HG03064 (cell line): ENCODE measurements around the gene MYL9.
"Not testable (repeated sequence)": the region's sequence is repeated elsewhere in the genome, so short reads cannot be mapped to it uniquely, and the experiment has no call there.

Experiments used
- ATAC-seq: cut with Tn5 transposase; IDR thresholded peaks from one replicate; pipeline ENCODE4 v1.9.1; 2021; ENCODE audit warnings: low read depth; ENCODE audit not compliant: unreplicated experiment

Gene MYL9

DNA sequence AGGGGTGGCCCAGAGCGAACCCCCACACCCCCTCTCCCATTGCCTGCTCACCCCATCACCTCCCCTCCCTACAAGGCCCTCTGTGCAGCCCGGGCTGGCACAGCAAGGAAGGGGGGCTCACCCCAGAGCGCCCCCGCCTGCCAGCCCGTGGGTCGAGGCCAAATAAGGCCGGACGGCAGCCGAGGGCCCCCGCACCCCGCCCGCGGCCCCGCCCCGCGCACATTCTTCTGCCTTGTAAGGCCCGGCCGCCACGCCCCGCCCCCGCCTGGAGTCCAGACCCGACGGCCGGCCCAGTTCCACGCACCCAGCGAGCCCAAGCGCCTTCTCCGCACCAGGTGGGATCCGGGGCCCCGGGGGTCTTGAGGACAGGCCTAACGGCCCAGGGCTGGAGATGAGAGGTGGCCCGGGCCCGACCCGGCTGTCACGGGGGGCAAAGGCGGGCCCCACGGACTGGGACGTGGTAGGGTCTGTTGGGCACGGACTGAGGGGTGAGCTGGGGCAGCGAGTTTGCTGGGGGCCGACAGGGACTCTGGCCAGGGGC is at the start of gene MYL9:
MYL9 (plus strand) TSS at position 293 of the 541 bp plus-strand sequence. CDS start 3,366 bp downstream, outside the sequence.
- ATAC-seq: no peak

- ATAC-seq: no peak
These were observed 49.3 kb upstream of the MYL9 start for GRCh38 chr20:36491901-36492617.

DNA sequence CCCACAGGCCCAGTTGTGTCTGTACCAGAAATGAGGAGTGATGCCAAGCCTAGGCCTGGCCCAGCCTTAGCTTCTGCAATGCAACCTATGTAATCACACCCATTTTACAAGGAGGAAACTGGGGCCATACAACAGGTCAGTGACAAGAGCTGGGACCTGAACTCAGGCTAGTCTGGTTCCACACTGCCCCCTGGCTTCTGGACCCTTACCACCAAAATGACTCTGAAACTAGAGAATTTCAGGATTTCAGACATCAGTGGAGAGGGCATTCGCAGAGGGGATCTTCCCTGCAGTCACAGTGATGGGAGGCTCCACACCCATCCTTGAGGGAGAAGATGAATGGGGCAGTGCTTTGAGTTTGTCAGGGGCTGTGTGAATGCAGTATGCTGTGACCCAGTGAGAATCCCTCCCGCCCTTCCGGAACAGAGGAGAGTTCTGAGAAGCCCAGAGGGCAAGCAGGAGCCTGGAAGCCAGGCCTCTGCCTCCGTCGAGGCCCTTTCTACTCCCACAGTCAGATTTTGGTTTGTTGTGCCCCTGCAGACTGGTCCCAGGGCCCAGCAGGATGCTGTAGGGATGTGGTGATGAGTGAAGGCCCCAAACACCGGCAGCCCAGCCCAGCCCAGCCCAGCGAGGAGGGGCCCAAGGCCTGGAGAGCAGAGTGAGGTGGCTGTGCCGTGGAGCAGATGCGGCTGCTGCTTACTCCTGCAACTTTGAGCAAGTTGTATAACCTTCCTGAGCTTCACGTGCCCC is 48.1 kb upstream of the MYL9 start:
- no peak for ATAC-seq

DNA sequence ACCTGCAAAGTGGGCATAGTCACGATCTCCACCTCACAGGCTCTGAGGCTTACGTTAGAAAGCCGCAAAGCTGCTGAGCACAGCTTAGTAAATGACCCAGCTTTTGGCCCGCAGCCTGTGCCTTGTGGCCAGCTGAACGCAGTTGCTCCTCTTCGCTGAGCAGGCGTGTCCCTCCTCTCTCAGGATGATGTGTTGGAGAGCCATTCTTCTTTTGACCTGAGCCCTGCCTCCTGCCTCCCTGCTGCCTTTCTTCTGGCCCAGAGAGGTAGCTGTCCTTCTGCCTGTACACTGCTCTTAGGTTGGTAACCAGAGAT is 47.6 kb upstream of the MYL9 start:
- no peak for ATAC-seq

DNA sequence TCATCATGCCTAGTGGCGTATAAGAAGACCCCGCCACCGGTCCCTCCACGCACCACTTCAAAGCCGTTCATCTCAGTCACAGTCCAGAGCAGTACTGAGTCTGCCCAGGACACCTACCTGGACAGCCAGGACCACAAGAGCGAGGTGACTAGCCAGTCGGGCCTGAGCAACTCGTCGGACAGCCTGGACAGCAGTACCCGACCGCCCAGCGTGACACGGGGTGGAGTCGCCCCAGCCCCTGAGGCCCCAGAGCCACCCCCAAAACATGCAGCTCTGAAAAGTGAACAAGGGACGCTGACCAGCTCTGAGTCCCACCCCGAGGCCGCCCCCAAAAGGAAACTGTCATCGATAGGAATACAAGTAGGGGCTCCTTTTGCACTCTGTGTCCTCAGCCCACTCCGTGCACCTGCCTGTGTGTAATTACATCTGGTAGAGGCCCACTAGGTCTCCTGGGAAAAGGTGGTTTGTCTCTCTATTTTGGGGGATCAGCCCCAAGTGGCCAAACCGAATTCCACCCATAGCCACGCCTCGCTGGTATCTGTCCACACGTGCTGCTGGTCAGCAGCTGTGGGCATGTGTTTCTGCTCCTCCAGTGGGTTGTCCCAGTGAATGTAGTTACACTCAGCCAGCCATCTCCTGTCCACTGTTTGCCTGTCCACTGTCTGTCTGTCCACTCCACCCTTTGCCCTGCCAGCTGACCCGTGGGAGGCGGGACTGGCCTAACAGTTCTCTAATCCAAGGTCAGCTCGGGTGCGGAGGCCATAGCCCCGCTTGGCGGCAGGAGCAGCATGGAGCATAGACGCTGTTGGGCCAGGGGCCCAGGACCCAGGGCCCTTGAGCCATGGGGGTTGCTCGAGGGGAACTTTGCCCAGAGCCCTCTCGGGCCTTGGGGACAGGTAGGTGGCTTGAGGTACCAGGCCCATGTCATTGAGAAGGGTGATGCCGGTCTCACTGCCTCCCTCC is 44.3 kb upstream of the MYL9 start:
- ATAC-seq: no peak

DNA sequence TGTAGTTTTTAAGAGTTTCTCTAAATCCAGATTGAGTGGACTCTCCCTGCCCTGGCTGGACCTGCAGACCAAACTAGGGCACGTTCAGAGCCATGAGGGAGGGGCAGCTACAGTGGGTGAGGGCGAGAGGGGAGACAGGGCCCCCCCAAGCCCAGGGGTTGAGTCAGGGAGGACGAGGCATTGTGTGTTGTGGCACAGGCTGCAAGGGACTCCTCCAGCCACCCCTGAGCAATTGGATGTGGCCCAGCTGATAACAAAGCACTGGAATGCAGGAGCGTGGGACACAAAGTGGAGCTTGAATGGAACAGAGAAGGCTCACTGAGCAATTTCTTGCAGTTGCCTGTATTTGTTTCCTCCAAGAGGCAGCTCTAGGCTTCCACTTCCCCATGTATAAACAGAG is 43.5 kb upstream of the MYL9 start:
- no peak for ATAC-seq

DNA sequence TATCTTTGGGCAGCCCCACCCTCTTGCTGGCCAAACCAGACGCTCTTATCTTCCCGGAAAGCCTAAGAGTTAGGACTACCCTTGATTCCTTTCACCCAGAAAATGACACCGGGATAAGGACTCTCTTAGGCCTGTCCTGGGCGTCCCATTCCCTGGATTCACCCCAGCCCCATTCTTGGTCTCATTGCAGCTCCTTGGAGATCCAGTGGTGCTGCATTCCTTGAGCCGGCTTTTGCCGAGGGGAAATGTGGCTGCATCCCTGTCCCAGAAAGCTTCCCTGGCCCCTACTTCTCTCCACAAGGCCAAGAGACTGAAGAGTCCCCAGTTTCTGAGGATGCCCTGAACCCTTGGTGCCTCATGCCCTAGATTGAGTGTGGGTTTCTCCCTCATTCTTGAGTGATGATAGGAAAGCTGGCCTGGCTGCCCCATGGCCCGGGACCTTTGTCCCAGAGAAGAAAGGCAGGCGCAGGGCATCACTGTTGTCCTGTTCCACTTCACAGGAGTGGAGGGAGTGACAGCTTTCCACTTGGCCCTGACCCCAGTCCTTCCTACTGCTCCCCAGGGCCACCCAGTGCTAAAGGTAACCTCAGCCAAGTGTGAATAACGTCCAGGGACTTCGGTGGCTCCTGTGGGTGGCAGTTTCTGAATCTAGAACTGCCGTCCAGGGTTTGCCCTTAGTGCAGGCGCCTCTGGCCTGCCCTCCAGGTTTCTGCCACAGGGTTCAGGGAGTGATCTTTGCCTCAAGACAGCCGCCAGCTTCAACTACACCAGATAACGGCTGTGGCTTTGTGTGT is 42.7 kb upstream of the MYL9 start:
- ATAC-seq: no peak

- ATAC-seq: no peak
These were observed 42.1 kb upstream of the MYL9 start for GRCh38 chr20:36499211-36499610.

GRCh38 chr20:36499723-36500501 is 41.4 kb upstream of the MYL9 start:
- ATAC-seq: no peak

DNA sequence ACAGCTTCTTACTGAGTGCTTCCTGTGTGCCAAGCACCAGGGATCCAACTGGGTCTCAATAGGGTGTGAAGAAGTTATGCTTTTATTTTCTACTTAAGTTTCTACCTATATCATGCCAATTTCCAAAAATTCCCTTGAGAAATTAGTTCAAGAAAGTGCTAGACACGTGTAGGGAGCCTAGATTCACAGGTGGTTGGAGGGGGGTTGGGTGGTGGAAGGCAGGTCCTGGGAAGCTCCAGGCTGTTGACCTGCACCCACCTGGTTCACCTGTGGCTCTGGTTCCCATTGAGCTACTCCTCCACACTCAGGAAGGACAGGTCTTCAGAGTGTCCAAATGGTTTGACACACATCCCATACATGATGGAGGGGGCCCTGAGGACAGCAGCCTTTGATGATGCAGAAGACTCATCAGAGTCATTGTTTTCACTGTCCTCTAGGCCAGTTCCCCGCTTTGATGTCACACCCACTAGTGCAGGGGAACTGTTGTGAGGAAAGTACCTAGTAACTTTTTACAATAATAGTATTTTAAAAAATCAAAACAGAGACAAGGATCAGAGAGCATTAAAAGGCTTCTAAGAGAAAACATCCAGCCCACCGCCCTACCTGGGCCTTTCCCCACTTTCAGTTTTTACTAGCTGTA is 39.8 kb upstream of the MYL9 start:
- no peak for ATAC-seq

DNA sequence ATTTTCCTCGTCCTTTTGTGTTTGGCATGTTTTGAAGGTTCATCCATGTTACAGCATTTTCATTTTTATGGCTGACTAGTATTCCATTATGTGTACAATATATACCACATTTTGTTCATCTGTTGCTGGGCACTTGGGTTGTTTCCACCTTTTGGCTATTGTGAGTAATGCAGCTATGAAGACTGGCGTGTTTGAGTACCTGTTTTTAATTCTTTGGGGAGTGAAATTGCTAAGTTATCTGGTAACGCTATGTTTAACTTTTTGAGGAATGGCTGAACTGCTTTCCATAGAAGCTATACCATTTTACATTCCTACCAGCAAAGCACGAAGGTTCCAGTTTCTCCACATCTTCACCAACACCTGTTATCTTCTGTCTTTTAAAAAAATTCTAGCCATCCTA is 37.0 kb upstream of the MYL9 start:
- no peak for ATAC-seq

GRCh38 chr20:36506253-36506652 is 35.1 kb upstream of the MYL9 start:
- no peak for ATAC-seq

DNA sequence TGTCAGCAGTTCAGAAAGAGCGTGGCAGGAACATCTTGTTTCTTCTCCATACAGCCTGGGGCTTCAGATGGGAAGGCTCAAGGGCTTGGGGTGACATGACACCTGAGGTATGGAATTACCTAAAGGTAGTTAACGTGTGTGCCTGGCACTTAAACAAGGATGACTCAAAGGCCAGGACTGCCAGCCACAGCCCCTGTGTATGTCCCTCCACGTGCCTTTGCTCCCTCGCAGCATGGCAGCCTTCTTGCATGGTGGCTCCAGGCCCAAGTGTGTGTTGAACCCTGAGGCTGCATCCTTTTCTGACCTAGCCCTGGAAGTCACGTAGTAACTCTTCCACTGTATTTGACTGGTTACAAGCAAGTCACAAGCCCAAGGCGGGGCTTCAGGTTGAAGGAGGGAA is 33.6 kb upstream of the MYL9 start:
- no peak for ATAC-seq

DNA sequence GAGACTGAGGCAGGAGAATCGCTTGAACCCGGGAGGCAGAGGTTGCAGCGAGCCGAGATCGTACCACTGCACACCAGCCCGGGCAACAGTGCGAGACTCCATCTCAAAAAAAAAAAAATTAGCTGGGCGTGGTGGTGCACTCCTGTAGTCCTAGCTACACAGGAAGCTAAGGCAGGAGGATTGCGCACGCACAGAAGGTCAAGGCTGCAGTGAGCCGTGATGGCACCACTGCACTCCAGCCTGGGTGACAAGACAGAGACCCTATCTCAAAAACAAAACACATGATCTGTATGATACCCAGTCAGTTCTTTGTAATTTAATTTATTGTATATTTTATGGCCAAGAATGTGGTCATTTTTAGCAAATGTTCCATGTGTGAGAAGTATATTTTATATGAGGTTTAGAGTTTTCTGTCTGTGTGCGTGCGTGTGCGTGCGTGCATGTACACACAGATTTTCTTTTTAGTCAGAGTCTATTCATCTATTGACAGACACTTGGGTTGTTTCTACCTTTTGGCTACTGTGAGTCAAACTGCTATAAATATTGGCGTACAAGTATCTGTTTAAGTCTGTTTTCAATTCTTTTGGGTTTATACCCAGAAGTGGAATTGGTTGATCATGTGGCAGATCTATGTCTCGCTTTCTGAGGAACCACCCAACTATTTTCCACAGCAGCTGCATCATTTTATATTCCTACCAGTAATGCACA is 22.2 kb upstream of the MYL9 start:
- no peak for ATAC-seq

GRCh38 chr20:36519944-36520343 is 21.4 kb upstream of the MYL9 start:
- ATAC-seq: no peak

GRCh38 chr20:36521526-36521925 is 19.8 kb upstream of the MYL9 start:
- ATAC-seq: no peak

DNA sequence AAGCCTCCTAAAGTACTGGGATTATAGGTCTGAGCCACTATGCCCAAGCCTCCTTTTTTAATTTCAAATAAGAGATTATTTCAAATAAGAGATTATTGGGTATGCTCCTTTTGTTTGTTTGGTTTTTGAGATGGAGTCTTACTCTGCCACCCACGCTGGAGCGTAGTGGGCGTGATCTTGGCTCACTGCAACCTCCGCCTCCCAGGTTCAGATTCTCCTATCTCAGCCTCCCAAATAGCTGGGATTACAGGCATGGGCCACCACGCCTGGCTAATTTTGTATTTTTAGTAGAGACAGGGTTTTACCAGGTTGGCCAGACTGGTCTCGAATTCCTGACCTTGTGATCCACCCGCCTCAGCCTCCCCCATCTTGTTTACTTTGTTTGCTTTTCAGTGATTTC is 18.9 kb upstream of the MYL9 start:
- not testable (repeated sequence) for ATAC-seq

DNA sequence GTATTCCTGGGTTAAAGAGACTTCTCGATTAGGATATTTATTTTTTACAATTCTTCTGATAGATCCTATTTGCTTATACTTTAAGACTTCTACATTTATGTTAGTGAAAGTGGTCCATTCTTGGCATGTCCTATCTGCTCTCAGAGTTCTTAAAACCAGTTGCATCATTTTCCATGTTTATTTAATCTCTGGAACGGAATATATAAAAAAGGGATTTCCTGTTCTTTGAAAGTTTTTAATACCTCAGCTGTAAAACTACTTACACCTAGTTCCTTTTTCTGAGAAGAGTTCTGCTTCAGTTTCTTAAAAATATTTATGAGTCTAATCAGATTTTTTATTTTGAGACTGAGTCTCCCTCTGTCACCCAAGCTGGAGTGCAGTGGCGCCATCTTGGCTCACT is 18.0 kb upstream of the MYL9 start:
- ATAC-seq: no peak
